ENCODE measurements around the gene NXPH3. TPM values are rescaled to one million over a fixed set of nuclear protein-coding genes. Genes with fewer than 3 reads are reported as not detected.

Gene NXPH3
- total RNA-seq, 3 donors from 2014 or later: 3.5 to 7.5 (median 4.5) TPM

GRCh38 chr17:49545007-49545660, 30.5 kb upstream of the NXPH3 start:
- no peaks in the 10 kb centered on the region for H3K36me3 ChIP-seq
- intact Hi-C loops (cut with DNase I; ENCODE audit: low total_unique reads): loop anchor here (5.0 kb wide), 2 partner anchors 108 to 328 kb away; no protein-coding TSS in a partner anchor
- peaks cover 0 to 4% of the 10 kb centered on the region in 2 donors for H3K9me3 ChIP-seq
- H3K27me3 ChIP-seq: no peaks in the 10 kb centered on the region
- no peak for TF ChIP-seq POLR2AphosphoS5 (IDR thresholded peaks at IDR 0.05)
- TF ChIP-seq POLR2A (IDR thresholded peaks at IDR 0.05): no peak
- TF ChIP-seq CTCF (IDR thresholded peaks at IDR 0.05): no peak
- H3K4me3 ChIP-seq: no peak overlapping the region
- H3K27ac ChIP-seq: no peak overlapping the region
- H3K4me1 ChIP-seq: peaks cover 0 to 9% of the 10 kb centered on the region in 2 donors
- DNase-seq (ENCODE audit: low spot score in 2 of 2): no peak

- no peaks in the 10 kb centered on the region for H3K36me3 ChIP-seq
- TF ChIP-seq CTCF (IDR thresholded peaks at IDR 0.05) (no peak), POLR2A (IDR thresholded peaks at IDR 0.05) (no peak), POLR2AphosphoS5 (IDR thresholded peaks at IDR 0.05) (no peak)
- intact Hi-C loops (cut with DNase I; ENCODE audit: low total_unique reads): loop anchor here (5.0 kb wide), 2 partner anchors 109 to 329 kb away; no protein-coding TSS in a partner anchor
- no peak for DNase-seq (ENCODE audit: low spot score in 2 of 2)
- no peaks in the 10 kb centered on the region for H3K27me3 ChIP-seq
- H3K4me1 ChIP-seq: peaks cover 0 to 9% of the 10 kb centered on the region in 2 donors
- H3K9me3 ChIP-seq: peaks cover 0 to 3% of the 10 kb centered on the region in 2 donors
- no peak overlapping the region for H3K4me3 ChIP-seq
- no peak overlapping the region for H3K27ac ChIP-seq
Observed at GRCh38 chr17:49545806-49546545, 29.7 kb upstream of the NXPH3 start.

GRCh38 chr17:49546546-49547535, 28.8 kb upstream of the NXPH3 start:
- no peaks in the 10 kb centered on the region for H3K27me3 ChIP-seq
- intact Hi-C loops (cut with DNase I; ENCODE audit: low total_unique reads): loop anchor here (5.0 kb wide), 2 partner anchors 110 to 330 kb away; no protein-coding TSS in a partner anchor
- H3K4me1 ChIP-seq: peaks cover 0 to 9% of the 10 kb centered on the region in 2 donors
- no peak overlapping the region for H3K4me3 ChIP-seq
- H3K27ac ChIP-seq: no peak overlapping the region
- H3K9me3 ChIP-seq: no peaks in the 10 kb centered on the region
- TF ChIP-seq POLR2A (IDR thresholded peaks at IDR 0.05): no peak
- no peak for TF ChIP-seq CTCF (IDR thresholded peaks at IDR 0.05)
- DNase-seq (ENCODE audit: low spot score in 2 of 2): no peak
- no peaks in the 10 kb centered on the region for H3K36me3 ChIP-seq

- DNase-seq (ENCODE audit: low spot score in 2 of 2): no peak
- intact Hi-C loops (cut with DNase I; ENCODE audit: low total_unique reads): loop anchor here (5.0 kb wide), 2 partner anchors 110 to 330 kb away; no protein-coding TSS in a partner anchor
- no peak overlapping the region for H3K4me3 ChIP-seq
- no peaks in the 10 kb centered on the region for H3K27me3 ChIP-seq
- no peaks in the 10 kb centered on the region for H3K9me3 ChIP-seq
- TF ChIP-seq POLR2AphosphoS5 (IDR thresholded peaks at IDR 0.05): no peak
- no peak for TF ChIP-seq CTCF (IDR thresholded peaks at IDR 0.05)
- H3K27ac ChIP-seq: no peak overlapping the region
- peaks cover 0 to 9% of the 10 kb centered on the region in 2 donors for H3K4me1 ChIP-seq
- H3K36me3 ChIP-seq: no peaks in the 10 kb centered on the region
Observed at GRCh38 chr17:49547566-49547965, 28.1 kb upstream of the NXPH3 start.
